ENCODE data around the gene TRIM9.

The TRIM9 gene

GRCh38 chr14:51056421-51056820 is 38.5 kb downstream of the TRIM9 start:
- no peak for DNase-seq

- no peak for DNase-seq
Measured at GRCh38 chr14:51053157-51053556, 41.7 kb downstream of the TRIM9 start.

GRCh38 chr14:51044961-51045360 is 49.9 kb downstream of the TRIM9 start:
- DNase-seq: no peak

- no peak for DNase-seq
Measured at GRCh38 chr14:51041883-51042282, 53.0 kb downstream of the TRIM9 start.

GRCh38 chr14:51041108-51041531 is 53.8 kb downstream of the TRIM9 start:
- no peak for DNase-seq

GRCh38 chr14:51039252-51039651 is 55.7 kb downstream of the TRIM9 start:
- DNase-seq: no peak

GRCh38 chr14:51035611-51036192 is 59.2 kb downstream of the TRIM9 start:
- DNase-seq: no peak

GRCh38 chr14:51028851-51029754 is 65.8 kb downstream of the TRIM9 start:
- no peak for DNase-seq

GRCh38 chr14:51028361-51028760 is 66.5 kb downstream of the TRIM9 start:
- no peak for DNase-seq

- DNase-seq: no peak
Measured at GRCh38 chr14:51024377-51024776, 70.5 kb downstream of the TRIM9 start.

GRCh38 chr14:51023964-51024363 is 70.9 kb downstream of the TRIM9 start:
- no peak for DNase-seq

GRCh38 chr14:51022769-51023168 is 72.1 kb downstream of the TRIM9 start:
- DNase-seq: no peak

GRCh38 chr14:51020024-51020710 is 74.7 kb downstream of the TRIM9 start:
- no peak for DNase-seq

GRCh38 chr14:51019089-51019488 is 75.8 kb downstream of the TRIM9 start:
- no peak for DNase-seq

- no peak for DNase-seq
Measured at GRCh38 chr14:51018521-51018920, 76.4 kb downstream of the TRIM9 start.

- DNase-seq: no peak
Measured at GRCh38 chr14:51014625-51015024, 80.3 kb downstream of the TRIM9 start.

GRCh38 chr14:51014086-51014485 is 80.8 kb downstream of the TRIM9 start:
- DNase-seq: no peak

- DNase-seq: no peak
Measured at GRCh38 chr14:51012055-51012454, 82.8 kb downstream of the TRIM9 start.

GRCh38 chr14:51008446-51008845 is 86.5 kb downstream of the TRIM9 start:
- no peak for DNase-seq

- DNase-seq: no peak
Measured at GRCh38 chr14:51006781-51007211, 88.1 kb downstream of the TRIM9 start.

GRCh38 chr14:51006324-51006723 is 88.6 kb downstream of the TRIM9 start:
- no peak for DNase-seq

GRCh38 chr14:51004801-51005526 is 89.9 kb downstream of the TRIM9 start:
- DNase-seq: no peak

GRCh38 chr14:51004352-51004800 is 90.5 kb downstream of the TRIM9 start:
- no peak for DNase-seq

All from T-helper 2 cell (primary cell).